ES-I3 (cell line): ENCODE measurements around the gene HMOX1.
"Not testable (repeated sequence)": the region's sequence is repeated elsewhere in the genome, so short reads cannot be mapped to it uniquely, and the experiment has no call there.

Experiments
- H3K36me3 ChIP-seq: 2 replicates; pipeline ENCODE4 v1.6.1; 2013; ENCODE audit warnings: mild to moderate bottlenecking, low read length, control low read depth, moderate library complexity; ENCODE audit not compliant: insufficient read depth
- H3K4me1 ChIP-seq: 2 replicates; pipeline ENCODE4 v1.6.1; 2013; ENCODE audit warnings: mild to moderate bottlenecking, control low read depth, low read length; ENCODE audit not compliant: insufficient read depth
- H3K9ac ChIP-seq: 2 replicates; pipeline ENCODE4 v1.6.1; 2013; ENCODE audit warnings: low read depth, mild to moderate bottlenecking, low read length, moderate library complexity
- H3K9me3 ChIP-seq: 2 replicates; pipeline ENCODE4 v1.6.1; 2013; ENCODE audit warnings: mild to moderate bottlenecking, low read length, moderate library complexity; ENCODE audit not compliant: control insufficient read depth, insufficient read depth

HMOX1 gene

DNA sequence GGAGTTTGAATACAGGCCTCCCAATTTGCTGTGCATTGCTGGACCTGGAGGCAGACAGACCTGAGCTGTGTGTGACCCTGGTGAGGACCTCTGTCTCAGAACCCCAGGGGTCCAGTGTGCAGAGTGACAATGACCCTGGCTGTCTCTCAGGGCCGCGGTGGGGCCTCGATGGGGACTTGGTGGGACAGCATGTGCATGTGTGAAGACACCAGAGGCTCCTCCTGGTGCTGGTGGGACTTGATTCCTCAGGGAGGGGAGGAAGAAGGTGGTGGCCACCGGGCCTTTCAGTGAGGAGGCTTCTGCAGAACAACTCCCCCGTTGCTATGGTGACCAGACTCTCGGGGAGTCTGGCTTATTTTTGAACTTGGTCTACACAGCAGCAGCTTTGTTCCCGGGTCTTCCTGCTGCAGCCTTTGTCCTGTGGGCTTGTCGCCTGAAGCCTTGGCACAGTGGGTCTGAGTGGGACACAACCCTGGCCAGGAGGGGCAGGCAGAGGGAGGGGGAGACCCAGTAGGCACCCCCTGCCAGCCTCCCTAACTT, 54.4 kb downstream of the HMOX1 start:
- no peak overlapping the region for H3K9ac ChIP-seq
- peaks cover 28% of the 10 kb centered on the region for H3K36me3 ChIP-seq
- peaks cover 6% of the 10 kb centered on the region; the same call in 1 of the 2 replicates for H3K4me1 ChIP-seq
- no peaks in the 10 kb centered on the region; the same call in 1 of the 2 replicates for H3K9me3 ChIP-seq

DNA sequence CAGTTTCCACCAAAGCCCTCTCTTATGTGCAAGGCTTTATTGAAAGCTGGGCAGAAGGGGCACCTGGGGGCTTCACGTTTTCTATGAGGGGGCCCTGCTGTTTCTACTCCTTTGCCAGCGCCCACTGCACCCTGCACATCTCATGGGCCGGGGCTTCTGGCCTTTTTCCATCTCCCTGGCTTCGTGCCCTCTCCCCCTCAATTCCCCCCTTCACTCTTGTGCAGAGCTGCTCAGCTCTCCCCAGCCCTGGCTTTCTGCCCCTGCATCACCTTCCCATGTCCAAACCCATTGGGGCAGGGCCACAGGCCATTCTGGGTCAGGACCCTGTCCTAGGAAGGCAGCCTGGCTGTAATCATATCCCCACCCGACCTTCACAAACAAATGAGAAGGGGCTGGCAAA, 55.5 kb downstream of the HMOX1 start:
- H3K9me3 ChIP-seq, result no peaks in the 10 kb centered on the region; the same call in 1 of the 2 replicates
- peaks cover 24% of the 10 kb centered on the region for H3K36me3 ChIP-seq
- 0 out of 2 replicates have a peak, but pooled peaks cover under 1% of the 10 kb centered on the region for H3K4me1 ChIP-seq
- H3K9ac ChIP-seq, result no peak overlapping the region

DNA sequence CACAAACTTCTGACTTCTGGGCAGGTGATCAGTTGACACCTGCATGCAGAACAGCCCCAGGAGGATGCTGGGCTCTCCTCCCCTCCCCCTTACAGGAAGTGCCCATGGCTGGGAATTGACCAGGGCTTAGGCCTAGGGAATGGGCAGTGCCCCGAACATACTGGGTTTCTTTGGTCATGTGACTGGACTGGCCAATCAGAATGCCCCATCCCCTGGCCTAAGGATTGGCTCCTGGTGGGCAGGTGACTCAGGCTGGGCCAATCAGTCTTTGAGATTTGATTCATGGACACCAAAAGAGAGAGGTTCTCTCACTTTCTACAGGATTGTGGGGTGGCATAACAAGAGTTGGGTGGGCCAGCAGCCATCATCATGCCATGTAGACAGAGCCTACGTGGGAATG, 56.2 kb downstream of the HMOX1 start:
- H3K9ac ChIP-seq, result no peak overlapping the region
- no peaks in the 10 kb centered on the region; the same call in 1 of the 2 replicates for H3K9me3 ChIP-seq
- no peaks in the 10 kb centered on the region for H3K4me1 ChIP-seq
- H3K36me3 ChIP-seq, result peaks cover 18% of the 10 kb centered on the region

DNA sequence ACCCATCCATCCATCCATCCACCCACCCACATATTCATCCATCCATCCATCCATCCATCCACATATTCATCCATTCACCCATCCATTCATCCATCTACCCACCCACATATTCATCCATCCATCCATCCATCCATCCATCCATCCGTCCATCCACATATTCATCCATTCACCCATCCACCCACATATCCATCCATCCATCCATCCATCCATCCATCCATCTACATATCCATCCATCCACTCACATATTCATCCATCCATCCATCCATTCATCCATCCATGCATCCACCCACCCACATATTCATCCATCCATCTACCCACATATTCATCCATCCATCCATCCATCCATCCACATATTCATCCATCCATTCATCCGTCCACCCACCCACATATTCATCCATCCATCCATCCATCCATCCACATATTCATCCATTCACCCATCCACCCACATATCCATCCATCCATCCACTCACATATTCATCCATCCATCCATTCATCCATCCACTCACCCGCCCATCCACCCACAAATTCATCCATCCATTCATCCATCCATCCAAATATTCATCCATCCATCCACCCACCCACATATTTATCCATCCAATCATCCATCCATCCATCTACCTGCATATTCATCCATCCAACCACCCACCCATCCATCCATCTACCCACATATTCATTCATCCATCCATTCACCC, 57.9 kb downstream of the HMOX1 start:
- not testable (repeated sequence) for H3K4me1 ChIP-seq, H3K36me3 ChIP-seq, H3K9ac ChIP-seq, H3K9me3 ChIP-seq

DNA sequence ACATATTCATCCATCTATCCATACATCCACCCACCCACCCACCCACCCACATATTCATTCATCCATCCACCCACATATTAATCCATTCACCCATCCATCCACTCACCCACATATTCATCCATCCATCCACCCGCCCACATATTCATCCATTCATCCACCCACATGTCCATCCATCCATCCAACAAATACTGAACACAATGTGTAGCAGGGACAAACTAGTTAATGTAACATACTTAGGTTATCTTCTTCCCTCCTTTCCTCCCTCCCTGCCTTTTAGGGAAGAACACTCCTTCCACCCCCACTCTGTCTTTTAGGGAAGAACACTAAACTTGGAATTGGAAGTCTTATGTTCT, 58.4 kb downstream of the HMOX1 start:
- Histone ChIP-seq H3K4me1 (no peaks in the 10 kb centered on the region), H3K9me3 (no peaks in the 10 kb centered on the region), H3K9ac (no peak overlapping the region), H3K36me3 (peaks cover 2% of the 10 kb centered on the region; the same call in 1 of the 2 replicates)

- H3K4me1 ChIP-seq, result no peaks in the 10 kb centered on the region
- no peak overlapping the region for H3K9ac ChIP-seq
- no peaks in the 10 kb centered on the region for H3K9me3 ChIP-seq
- no peaks in the 10 kb centered on the region for H3K36me3 ChIP-seq
Measured at GRCh38 chr22:35440129-35440528, 59.2 kb downstream of the HMOX1 start.

DNA sequence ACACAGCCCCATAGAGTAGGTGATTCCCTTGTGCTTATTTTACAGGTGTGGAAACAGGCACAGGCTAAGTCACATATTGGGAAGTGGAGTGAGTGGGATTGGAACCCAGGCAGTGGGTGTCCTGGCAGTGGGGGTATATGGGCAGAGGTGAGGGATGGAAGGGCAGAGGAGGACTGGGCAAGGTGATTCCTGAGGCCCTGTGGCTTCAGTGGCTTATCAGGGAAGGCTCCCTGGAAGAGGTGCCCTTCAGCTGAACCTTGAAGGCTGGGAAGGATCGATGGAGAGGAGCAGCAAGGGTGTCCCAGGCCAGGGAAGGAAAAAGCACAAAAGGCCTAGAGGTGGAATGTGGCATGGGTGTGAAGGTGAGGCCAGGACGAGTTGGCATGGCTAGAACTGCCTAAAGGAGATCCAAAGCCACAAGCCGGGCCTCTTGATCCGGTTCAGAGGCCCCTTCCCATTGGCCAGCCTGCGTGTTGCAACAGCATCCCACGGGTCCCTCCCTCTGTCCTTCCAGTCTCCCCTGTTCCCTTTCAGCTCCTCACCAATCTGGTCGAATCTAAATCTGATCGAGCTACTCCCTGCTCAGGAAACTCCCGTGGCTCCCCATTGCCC, 60.7 kb downstream of the HMOX1 start:
- Histone ChIP-seq H3K9me3 (no peaks in the 10 kb centered on the region), H3K36me3 (no peaks in the 10 kb centered on the region), H3K9ac (no peak overlapping the region), H3K4me1 (0 out of 2 replicates have a peak, but pooled peaks cover 3% of the 10 kb centered on the region)

DNA sequence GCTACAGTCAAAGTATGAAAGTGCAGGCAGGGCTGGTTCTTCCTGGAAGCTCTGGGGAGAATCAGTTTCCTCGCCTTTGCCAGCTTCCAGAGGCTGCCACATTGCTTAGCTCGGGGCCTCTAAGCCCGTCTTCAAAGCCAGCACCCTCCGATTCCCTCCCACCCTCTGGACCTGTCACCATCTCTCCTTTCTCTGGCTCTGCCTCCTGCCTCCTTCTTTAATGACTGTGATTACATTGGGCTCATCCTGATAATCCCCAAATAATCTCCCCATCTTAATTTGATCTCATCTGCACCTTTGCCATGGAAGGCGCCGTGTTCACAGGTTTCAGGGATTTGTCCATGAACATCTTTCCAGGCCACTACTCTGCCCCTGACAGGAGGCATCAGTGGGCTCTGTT, 61.6 kb downstream of the HMOX1 start:
- no peaks in the 10 kb centered on the region for H3K9me3 ChIP-seq
- no peaks in the 10 kb centered on the region for H3K36me3 ChIP-seq
- H3K4me1 ChIP-seq, result 0 out of 2 replicates have a peak, but pooled peaks cover 3% of the 10 kb centered on the region
- H3K9ac ChIP-seq, result no peak overlapping the region

GRCh38 chr22:35443338-35443737, 62.4 kb downstream of the HMOX1 start:
- Histone ChIP-seq H3K9ac (no peak overlapping the region), H3K9me3 (no peaks in the 10 kb centered on the region), H3K4me1 (peaks cover 6% of the 10 kb centered on the region; the same call in 1 of the 2 replicates), H3K36me3 (no peaks in the 10 kb centered on the region)
